GM18867 (cell line): ENCODE results near the gene RAB22A.

ENCODE experiments used
- ATAC-seq: cut with Tn5 transposase; IDR thresholded peaks from one replicate; pipeline ENCODE4 v1.9.1; 2021; ENCODE audit warnings: mild to moderate bottlenecking, moderate library complexity; ENCODE audit not compliant: unreplicated experiment

Gene RAB22A

DNA sequence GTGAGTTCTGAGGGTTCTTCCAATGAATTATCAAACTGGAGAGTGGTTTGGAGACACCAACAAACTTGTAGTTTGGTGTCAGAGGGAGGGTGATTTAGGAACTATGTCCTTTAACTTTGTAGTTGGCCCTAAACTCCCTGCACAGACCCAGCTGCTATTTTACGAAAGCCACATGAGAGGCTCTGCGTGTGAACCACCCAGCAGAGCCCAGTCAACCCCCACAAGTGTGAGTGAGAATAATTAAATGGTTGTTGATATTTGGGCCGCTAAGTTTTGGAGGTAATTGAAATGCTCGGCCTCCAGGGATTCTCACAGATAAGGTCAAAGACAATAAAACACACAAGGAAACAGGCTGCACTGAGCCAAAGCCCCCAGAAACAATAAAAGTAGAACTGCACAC is 72.6 kb downstream of the RAB22A start:
- ATAC-seq = no peak

DNA sequence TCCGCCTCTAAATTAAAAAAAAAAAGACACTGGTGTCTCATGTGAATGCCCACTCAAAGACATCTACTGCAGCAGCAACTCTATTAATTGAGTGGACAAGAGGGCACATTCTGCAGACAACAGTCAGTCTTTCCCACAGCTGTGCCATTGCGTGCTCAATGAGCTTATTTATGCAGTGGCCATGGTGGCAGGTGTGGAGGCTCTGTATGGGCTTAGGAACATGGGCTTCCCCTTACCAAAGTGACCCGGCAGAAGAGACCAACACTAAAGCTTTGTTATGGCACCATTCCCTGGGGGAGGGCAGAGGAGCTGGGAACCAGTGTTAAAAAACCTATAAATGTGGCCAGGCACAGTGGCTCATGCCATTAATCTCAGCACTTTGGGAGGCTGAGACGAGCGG is 75.3 kb downstream of the RAB22A start:
- ATAC-seq = no peak

DNA sequence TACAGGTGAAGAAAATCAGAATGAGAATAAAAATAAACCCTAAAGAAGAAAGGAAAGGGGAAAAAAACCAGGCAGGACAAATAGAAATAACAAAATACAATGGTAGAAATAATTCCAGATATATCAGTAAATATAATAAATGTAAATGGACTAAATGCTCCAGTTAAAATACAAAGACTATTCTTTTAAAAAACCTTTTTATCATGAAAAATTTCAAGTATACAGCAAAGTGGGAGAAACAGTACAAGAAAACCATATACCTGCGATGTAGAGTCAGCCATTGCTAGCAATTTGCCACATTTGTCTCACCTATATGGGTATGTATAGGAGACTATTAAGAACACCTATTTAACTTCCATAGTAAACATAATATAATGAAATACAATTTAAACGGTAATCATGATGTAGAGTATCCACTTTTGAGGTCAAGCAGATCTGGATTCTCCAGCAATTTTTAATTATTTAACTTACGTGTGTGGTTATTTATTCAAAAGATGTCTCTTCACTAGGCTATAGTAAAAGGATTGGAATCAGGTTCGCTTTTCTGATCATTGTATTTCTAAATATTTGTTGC is 78.6 kb downstream of the RAB22A start:
- ATAC-seq = no peak

DNA sequence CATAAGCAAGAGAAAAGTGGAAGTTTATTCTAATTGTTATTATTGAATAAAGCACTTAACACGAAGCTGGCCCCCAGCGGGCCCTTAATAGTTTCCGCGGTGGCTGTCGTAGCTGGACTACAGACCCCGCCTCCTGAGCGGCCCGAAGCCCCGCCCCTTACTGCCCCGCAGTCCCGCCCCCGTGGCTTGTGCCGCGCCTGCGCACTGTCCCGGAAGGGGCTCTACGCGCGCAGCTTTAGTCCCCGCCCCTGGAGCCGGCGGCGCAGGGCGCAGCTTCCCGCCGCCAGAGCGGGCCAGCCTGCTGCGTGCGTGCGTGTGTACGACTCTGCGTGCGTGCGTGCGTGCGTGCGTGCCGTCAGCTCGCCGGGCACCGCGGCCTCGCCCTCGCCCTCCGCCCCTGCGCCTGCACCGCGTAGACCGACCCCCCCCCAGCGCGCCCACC is 79.4 kb downstream of the RAB22A start, which contains the start of gene VAPB:
Gene VAPB (plus strand): TSS at position 348 of the 442 bp plus-strand sequence. CDS start 231 bp downstream, outside the sequence.
- ATAC-seq = peak; percentile 96

DNA sequence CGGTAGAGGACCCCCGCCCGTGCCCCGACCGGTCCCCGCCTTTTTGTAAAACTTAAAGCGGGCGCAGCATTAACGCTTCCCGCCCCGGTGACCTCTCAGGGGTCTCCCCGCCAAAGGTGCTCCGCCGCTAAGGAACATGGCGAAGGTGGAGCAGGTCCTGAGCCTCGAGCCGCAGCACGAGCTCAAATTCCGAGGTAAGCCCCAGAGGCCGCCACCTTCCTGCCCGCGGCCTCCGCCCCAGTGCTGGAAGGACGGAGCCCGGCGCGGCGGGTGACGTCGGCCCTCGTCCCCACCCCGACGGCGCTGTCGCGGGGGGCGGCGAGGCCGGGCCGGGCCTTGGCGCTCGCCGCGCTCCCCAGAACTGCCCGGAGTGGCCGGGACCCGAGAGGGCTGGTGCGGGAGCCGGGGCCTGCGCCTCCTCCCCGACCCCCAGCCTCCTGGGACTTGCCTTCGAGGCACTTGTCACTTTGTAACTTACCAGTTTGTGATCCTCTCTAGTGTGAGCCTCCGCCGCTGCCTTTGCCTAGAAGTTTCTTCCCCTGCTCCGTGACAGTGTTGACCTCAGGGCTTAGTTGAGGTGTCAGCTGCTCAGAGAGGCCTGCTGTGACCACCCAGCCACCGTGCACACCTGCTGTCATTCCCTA is 79.9 kb downstream of the RAB22A start:
- ATAC-seq = peak; percentile 37

DNA sequence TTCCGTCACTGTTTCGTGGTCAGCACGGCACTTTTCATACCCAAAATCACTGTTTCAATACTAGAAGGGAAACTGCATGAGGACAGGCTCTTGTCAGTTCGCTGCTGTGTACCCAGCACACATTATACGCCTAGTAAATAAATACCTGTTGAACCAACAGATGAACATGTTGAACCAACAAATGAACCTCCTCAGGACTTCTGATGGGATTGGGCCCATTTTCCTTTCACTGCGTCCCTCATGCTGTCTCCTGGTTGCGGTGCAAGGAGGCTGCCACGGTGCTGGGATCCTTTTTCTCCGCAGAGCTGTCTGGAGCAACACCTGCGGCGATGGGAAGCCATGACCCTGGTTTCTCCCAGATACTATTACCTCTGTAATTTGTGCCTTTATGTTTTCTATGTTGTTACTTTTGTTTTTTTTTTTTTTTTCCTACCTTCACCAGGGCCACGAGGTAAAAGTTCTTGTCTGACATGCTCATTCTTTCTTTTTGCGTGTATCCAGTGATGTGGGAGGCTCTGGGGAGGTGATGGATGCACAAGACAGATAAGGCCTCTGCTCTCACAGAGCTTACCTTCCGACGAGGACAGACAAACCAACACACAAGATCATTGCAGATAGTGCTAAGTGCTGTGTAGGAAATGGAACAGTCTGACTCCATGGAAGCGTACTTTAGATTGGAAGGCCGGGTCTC is 80.6 kb downstream of the RAB22A start:
- ATAC-seq = no peak

DNA sequence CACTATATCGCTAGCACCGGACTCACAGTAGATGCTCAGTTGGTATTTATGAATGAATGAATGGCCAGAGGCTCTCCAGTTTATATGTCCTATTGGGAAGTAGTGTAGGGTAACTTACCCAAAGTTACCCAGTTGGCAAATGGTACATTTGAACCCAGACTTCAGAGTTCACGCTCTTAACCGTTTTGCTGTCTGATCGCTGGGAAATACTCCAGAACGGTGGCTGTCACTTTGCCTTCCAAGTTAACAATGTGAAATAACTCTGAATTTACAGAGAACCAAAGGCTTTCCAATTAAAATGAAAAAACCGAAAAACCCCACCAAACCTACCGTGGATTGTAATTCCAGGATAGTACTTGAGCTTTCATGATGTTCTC is 81.1 kb downstream of the RAB22A start:
- no peak for ATAC-seq

DNA sequence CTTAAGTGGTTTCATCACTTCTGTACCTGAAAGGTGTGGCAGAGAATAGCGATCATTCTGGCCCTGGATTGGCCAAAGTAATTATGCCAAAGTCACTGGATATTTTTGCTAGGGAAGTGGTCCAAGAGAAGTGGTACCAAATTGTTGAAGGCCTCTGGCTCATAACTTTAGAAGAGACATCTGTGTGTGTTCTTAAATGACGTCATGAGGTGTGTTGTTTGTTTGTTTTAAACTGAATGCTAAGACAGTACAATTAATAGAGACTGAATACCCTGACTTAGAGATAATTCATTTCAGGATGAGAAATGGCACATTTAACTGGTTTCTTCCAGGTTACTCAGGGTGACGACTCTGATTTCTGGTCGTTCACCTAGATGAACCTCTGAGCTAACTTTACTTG is 82.8 kb downstream of the RAB22A start:
- no peak for ATAC-seq

DNA sequence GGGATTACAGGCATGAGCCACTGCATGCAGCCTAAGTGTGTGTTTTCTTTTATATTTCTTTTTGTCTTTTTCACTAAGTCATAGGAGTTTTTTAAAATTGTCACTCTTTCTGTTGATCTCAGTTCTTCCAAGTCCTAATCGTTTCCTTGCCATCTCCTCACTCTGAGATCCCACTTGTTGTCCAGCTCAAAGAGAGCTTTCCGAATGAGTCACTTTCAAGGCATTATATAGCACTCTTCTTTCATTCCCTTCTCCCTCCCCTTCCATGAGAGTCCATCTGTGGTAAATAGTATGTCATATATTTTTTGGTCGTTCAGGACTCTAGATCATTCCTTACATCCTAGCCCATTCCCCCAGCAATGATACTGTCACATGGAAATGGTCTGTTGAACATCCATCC is 83.8 kb downstream of the RAB22A start:
- no peak for ATAC-seq

DNA sequence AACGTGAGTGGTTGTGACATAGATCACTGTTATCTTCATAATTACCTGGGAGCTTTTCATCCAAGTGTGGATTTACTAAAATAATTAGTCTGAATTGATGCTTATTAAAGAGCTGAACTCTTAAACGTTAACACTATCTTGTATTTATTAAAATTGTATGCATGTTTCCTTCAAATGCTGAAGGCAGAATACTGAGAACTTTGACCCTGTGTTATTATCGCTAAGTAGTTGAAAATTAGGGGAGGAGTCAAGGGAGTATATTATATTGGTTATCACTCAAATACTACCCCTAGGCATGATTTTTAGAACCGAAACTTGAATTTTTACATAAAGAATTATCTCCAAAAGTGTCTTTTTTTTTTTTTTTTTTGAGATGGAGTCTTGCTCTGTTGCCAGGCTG is 85.3 kb downstream of the RAB22A start:
- no peak for ATAC-seq

DNA sequence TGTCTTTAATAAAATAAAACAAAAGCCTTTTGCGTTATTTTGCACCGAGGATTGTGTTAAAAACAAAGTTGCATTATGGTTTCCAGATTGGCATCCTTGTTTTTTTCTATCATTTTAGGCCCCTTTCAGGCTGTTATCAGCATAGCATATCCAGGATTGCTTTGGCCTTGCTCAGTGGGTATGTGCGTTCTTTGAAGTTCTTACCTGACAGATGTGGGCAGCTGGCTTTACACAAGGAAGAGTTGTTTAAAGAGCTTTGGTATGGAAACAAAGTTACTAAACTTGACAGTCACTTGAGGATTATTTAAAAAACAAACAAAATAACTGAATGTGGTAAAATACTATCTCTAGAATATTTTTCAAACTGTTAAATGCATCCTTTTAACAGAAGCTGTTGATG is 86.1 kb downstream of the RAB22A start:
- no peak for ATAC-seq

DNA sequence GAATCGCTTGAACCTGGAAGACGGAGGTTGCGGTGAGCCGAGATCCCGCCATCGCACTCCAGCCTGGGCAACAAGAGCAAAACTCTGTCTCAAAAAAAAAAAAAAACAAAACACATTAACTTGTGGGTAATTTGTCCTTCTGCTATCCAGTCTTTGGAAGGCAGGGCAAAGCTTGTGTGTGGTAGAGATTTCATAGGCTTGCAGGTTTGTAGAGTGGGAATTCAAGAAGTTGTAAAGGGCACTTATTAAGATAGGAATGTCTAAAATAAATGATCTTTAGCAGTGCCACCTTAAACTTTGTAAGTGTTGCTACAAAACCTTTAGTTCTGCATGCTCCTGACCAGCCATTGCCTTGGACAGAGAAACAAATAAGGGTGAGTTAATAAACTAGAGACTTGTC is 87.9 kb downstream of the RAB22A start:
- ATAC-seq = no peak

DNA sequence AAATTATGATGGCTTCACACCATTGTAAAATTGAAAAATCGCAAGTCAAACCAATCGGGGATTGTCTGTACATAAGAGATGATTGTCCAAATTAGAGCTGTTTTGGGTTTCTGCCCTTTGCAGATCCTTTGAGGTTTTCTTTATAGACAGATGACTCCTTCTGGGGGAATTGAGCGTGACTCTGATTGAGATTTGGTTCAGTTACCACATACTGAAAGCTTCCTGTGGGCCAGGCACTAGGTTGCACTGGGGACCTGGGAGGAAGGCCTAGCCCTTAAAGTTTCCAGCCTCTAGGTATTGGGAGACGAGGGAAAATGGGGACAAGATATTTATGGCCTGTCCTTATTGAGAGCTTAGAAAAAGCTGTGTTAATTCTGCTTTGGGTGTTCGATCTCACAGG is 88.7 kb downstream of the RAB22A start:
- ATAC-seq = no peak

DNA sequence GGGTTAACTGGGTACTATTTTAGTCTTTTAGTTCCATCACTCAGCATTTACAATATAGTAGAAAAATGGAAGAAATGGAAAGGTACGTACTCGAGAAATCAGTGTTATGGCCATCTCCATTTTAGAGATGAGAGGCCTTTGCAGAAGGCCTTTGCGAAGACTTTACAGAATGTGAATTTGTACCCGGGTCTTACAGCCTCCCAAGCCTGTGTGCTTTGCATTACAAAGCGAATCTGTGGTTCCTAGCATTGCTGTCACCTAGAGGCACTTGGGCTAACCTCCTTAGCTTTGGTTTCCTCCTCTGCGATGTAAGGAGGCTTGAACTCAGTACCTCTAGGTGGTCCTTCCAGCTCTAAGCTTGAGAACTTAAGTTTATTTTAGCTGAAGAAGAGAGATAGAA is 90.4 kb downstream of the RAB22A start:
- no peak for ATAC-seq

DNA sequence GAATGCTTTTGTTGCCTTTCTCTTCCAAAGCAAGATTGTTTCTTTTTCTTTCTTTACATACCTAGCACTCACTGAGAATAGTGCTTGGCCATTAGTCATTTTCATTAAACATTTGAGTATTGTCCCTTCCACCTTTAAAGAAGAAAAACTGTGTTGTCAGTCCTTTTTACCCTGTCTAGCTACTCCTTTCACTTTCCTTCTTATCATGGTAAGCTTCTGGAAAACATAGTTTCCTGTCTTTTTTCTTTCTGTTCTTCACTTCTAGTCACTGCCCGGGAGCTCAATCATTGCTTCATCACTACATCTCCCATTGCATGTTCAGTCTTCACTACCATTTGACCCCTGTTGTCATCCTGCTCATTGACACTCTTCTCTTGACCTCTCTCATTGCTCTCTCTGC is 91.6 kb downstream of the RAB22A start:
- ATAC-seq = no peak

DNA sequence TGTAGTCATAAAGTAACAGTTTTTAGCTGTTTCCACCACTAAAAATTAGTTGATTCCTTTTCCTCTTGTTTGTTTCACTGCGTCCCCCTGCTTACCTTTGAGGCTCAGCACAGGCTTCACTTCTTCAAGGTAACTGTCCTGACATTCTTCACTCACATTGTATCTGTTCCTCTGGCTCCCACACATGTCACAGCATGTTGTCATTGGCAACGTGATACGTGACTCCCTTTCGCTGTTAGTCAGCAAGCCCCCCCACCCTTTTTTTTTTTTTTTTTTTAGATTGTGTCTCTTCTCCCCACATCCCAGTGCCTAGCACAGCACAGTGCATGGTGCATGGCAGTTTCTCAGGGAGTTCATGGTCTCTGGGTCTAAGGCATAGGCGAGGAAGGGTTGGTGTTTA is 92.8 kb downstream of the RAB22A start:
- ATAC-seq = no peak

DNA sequence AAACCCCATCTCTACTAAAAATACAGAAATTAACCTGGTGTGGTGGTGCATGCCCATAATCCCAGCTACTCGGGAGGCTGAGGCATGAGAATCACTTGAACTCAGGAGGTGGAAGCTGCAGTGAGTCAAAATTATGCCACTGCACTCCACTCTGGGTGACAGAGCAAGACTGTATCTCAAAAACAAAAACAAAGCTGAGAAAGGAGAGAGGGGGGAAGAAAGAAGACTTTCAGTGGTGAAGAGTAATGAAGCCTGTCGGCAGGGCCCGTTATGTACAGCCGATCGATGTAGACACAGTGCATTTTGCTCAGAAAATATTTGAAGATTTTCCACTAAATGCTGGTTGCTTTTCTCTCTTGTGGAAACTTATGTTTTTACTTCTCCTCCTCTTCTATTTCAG is 93.3 kb downstream of the RAB22A start:
- peak; percentile 80 for ATAC-seq

DNA sequence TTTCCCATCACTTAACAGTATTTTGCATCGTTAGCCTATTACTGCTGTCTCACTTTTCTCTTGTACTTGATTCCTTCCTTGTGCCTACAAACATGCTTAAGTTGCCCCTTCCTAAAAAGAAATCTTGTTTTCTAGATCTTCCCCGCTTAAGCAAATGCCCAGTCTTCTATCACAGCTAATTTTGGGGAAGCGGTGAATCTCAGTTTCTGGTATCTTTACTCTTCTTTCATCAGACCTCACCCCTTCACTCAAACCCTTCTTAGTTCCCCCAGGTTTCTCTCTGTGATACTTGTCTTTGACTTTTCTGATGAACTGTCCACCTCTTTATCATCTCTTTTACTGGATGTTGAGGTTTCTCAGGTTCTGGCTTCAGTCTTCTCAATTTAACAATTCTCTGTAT is 93.8 kb downstream of the RAB22A start:
- ATAC-seq = peak; percentile 19

DNA sequence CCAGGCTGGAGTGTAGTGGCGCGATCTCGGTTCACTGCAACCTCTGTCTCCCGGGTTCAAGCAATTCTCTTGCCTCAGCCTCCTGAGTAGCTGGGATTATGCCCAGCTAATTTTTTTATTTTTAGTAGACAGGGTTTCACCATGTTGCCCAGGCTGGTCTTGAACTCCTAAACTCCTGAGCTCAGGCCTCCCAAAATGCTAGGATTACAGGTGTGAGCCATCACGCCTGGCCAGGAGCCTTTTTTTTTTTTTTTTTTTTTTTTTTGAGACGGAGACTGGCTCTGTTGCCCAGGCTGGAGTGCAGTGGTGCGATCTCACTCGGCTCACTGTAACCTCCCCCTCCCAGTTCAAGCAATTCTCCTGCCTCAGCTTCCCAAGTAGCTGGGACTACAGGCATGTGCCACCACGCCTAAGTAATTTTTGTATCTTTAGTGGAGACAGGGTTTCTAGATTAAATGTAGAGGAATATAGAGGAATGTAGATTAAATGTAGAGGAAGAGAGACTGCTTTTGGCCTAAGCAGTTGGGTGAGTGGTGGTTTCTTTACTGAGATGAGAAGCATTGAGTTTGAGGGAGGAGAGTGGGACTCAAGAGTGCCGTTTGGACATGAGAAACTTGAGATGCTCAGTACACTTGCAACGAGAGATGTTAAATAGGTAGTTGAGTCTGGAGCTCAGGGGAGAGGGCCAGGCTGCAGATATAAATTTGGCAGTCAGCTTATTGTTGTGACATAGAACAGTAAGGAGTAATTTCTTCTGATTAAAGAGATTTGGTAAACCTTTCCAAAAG is 96.2 kb downstream of the RAB22A start:
- no peak for ATAC-seq

DNA sequence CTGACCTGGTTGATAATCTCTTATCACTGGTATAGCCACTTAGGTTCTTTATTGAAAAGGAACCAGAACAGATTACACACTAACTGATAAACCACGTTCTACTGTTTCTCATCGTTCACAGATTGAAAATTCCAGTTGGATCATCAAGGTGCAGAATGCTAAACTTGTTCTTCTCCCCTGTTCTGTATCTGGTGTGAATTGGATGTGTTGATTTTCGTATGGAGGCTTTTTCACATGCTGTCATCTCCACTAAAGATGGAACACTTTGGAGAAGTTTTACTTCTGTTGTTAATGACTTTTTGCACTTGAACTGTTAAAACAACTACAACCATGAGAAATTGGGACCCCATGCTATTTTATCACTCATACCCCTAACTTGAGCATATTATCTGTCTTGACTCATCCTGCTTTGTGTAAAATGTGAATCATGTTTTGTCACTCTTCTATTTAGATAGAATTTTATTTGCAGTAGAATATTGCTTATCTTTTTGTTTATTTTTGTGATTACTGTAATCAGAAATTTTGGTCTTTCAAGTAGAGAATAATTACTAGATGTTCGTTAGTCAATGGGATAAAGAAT is 97.0 kb downstream of the RAB22A start:
- ATAC-seq = no peak

DNA sequence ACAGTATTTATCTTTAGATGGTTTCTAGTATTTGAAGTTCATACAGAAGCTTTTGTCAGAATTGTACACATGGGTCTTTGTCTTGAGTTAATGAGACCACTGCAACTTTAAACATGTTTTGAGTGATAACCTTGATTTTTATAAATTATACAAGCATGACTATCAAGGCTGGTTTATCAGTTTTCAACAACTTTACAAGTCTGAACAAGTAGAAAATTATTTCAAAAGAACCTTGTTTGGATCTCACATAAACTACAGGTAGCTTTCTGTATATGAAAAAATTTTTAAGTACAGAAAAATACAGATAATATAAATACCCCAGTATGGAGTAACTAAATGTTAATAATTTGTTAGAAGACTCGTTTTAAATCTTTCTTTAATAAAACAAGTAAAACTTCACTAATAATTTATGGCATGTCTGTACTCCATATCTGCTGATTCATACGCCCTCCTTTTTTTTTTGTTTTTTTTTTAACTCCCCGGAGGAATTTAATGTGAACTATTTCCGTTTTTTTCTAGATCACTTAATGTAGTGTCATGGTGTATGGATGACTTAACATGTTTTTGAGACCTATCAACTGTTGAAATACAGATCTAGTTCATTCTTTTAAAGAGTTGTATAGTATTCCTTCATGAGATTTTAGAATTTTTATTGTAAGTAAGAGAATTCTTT is 97.8 kb downstream of the RAB22A start:
- no peak for ATAC-seq
